ENCODE results near the gene AOPEP.
A peak's percentile ranks its signal among the peaks of the same experiment; 100 is the strongest.

The AOPEP gene

DNA sequence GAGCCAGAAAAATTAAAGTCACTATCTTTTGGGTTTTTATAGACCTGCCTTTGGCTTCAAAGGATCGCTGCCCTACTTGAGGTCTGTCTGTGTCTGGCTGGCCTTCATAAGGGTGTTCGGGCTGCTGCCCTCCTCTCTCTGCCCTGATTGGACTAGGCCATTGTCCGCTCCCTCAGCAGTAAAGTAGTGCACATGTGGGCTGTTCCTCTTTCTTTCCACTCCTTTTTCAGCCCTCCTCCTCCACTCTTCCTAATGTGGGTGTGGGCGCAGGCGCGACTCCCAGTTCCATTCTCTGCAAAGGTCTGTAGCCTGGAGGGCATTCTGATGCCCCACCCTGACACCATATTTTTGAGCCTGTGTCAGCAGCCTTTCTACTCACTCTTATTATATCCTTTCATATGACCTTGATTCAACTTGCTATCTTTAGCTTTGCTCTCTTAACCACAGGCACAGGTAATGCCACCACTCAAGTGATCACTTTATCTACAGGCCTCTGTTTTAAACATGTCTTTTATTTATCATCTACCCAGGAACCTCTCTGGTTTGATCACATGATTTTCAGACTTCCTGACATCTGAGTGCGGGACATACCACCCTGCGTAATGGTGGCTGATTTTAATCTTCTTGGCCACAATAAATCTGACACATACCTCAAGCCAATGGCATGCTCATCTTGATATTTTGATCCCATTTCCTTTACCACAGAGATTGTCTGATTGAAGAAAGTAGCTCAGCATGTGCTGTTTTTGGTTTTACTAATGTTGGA lies 144.5 kb downstream of the AOPEP start:
- DNase-seq (ENCODE audit: low read depth in 3 of 3): no peak

DNA sequence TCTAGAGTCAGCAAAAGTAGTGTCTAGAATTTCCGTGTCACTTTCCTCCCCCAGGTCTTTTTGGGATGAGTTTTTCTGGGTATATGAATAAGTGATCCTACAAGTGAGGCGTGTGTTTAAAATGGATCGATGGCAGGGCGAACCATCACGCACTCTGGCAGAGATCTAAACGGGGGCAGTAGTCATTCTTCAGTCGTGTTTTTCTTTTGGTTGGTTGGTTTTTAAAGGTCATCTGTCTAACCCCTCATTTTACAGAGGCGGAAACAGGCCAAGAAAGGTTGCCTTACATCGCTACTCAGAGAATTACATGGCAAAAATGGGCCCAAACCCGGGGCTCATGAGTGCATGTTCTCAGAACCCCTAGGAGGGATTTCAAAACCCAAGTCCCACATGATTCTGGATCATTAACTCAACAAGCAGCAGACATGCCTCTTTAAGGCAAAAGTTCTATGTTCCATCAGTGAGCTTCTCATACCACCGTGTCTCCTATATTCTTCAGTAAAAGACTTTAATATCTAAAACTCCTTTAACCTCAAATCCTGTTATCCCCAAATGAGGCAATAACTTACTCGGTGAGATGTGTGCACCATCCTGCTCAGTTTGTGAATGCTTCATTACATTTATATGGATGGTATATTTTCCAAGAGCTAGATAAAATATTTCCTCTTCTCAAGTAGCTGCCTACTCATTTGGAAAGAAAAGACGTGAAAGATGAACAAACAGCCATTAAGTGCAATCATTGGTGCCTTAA lies 145.8 kb downstream of the AOPEP start:
- DNase-seq (ENCODE audit: low read depth in 3 of 3): no peak

- no peak for DNase-seq (ENCODE audit: low read depth in 3 of 3)
Measured at GRCh38 chr9:94872891-94873511, 146.5 kb downstream of the AOPEP start.

DNA sequence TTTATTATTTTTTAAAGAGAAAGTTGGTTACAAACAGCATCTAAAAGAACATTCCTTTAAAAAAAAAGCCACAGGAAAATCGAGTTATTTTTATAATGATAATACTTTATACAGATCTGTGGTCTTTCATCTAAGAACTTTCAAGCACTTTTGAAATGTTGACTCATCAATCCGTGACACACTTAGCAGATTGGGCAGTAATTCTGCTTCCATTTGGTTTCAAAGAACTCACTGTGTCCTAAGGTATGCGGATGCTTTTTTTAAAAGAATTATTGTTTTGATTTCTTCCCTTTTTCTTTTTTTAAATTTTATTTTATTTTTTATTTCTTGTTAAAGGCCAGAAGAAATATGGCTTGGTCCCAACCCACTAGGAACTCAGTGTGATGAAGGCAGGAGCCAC lies 147.8 kb downstream of the AOPEP start:
- no peak for DNase-seq (ENCODE audit: low read depth in 3 of 3)

GRCh38 chr9:94875300-94876020 lies 149.0 kb downstream of the AOPEP start:
- no peak for DNase-seq (ENCODE audit: low read depth in 3 of 3)

DNA sequence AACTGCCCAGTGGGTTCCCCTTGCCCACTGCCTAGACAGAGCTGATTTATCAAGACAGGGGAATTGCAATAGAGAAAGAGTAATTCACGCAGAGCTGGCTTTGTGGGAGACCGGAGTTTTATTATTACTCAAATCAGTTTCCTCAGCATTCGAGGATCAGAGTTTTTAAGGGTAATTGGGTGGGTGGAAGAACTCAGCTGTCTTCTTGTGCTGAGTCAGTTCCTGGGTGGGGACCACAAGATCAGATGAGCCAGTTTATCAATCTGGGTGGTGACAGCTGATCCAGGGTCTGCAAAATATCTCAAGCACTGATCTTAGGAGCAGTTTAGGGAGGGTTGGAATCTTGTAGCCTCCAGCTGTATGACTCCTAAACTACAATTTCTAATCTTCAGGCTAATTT lies 152.3 kb downstream of the AOPEP start:
- DNase-seq (ENCODE audit: low read depth in 3 of 3): peak in 1 of 3 experiments; percentile 10

- no peak for DNase-seq (ENCODE audit: low read depth in 3 of 3)
Measured at GRCh38 chr9:94879230-94879629, 152.7 kb downstream of the AOPEP start.

- no peak for DNase-seq (ENCODE audit: low read depth in 3 of 3)
Measured at GRCh38 chr9:94881023-94881422, 154.5 kb downstream of the AOPEP start.

GRCh38 chr9:94881454-94881853 lies 155.0 kb downstream of the AOPEP start:
- no peak for DNase-seq (ENCODE audit: low read depth in 3 of 3)

- no peak for DNase-seq (ENCODE audit: low read depth in 3 of 3)
Measured at GRCh38 chr9:94881940-94882339, 155.4 kb downstream of the AOPEP start.

GRCh38 chr9:94882966-94883641 lies 156.6 kb downstream of the AOPEP start:
- no peak for DNase-seq (ENCODE audit: low read depth in 3 of 3)

DNA sequence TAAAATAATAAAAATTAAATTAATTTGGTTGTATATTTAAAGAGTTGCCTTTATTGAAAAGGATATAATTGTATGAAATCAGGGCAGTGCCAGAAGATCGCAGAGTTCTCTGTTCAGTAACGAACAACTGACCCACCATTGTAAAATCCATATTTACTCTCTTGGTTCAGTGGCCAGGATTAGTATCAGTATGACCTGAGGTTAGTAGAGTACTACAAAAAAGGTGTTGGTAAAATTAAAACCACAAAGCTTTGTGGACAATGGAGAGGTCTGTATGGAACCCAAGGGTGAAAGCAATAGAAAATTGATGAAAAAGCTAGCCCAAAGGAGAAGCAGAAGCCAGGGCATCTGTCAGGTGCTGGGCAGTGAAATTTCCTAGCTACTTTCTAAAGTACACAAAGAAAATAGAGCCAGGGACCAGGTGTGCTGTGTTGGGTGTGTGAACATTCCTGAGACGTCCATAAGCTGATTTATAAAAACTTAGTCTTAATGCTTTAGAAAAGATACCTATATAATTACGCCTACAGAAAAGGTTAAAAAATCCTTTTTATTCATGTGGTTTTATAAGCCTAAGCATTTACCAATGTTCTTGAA lies 159.5 kb downstream of the AOPEP start:
- DNase-seq (ENCODE audit: low read depth in 3 of 3): no peak

GRCh38 chr9:94887721-94888120 lies 161.2 kb downstream of the AOPEP start:
- DNase-seq (ENCODE audit: low read depth in 3 of 3): no peak

DNA sequence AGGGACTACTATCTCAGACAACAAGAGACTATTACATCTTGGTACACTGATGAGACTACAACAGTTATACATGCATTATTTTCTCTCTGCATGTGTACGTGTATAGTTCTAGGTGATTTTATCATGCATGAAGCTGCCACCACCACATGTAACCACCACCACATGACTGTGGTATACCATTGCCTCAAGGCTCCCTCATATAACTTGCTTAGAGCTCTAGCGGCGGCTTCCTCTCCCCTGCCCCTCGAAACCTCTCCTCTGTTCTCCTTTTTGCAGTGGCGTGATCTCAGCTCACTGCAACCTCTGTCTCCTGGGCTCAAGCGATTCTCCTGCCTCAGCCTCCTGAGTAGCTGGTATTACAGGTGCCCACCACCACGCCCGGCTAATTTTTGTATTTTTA lies 162.3 kb downstream of the AOPEP start:
- no peak for DNase-seq (ENCODE audit: low read depth in 3 of 3)

DNA sequence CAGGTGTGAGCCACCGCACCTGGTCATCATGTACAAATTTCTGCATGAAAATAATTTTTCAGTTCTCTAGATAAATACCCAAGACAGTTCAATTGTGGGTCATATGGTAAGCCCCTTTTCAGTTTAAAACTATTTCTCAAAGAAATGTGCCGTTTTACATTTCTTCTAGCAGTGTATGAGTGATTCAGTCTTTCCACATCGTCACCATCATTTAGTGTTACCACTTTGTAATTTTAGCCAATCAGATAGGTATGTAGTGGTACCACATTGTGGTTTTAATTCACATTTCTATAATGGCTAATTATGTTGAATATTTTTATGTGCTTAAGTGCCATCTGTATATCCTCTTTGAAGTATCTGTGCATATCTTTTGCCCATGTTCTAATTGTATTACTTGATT lies 163.1 kb downstream of the AOPEP start:
- DNase-seq (ENCODE audit: low read depth in 3 of 3): no peak

DNA sequence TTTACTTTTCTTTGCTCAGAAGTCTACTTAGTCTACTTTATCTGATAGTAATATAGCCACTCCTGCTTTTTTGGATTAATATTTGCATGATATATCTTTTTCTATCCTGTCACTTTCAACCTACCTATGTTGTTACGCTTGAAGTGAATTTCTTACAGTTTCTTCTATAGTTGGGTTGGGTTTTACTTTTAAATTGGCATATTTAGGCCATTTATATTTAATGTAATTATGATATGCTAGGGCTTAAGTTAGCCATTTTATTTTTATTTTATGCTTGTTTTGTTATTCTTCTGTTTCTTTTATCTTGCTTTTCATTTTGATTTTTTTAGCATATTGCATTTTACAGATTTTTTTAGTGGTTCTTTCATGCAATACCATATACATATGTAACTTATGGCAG lies 164.7 kb downstream of the AOPEP start:
- no peak for DNase-seq (ENCODE audit: low read depth in 3 of 3)

GRCh38 chr9:94892675-94893074 lies 166.2 kb downstream of the AOPEP start:
- no peak for DNase-seq (ENCODE audit: low read depth in 3 of 3)

DNA sequence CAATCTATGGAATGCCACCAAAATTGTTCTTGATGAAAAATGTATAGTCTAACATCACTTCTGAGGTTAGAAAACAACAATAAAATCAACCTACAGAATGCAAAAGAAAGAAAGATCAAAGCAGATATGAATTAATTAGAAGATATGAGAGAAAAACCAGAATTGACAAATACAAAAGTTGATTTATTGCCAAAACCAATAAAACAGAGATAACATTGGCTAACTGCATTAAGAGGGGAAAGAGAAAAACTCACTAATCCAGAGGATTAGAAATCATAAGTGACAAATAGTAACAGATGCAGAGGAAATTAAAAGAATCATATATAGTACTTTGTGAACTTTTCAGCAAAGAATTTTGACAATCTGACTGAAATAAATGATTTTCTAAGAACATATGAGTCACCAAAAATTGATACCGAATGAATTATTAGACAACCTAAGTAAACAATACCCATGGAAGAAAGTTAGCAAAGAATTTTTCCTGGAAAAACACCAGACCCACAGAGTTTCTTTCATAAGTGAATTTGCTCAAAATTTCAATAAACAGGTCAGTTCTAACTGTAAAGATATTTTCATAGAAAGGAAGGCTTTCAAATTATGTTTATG lies 167.7 kb downstream of the AOPEP start:
- DNase-seq (ENCODE audit: low read depth in 3 of 3): no peak

DNA sequence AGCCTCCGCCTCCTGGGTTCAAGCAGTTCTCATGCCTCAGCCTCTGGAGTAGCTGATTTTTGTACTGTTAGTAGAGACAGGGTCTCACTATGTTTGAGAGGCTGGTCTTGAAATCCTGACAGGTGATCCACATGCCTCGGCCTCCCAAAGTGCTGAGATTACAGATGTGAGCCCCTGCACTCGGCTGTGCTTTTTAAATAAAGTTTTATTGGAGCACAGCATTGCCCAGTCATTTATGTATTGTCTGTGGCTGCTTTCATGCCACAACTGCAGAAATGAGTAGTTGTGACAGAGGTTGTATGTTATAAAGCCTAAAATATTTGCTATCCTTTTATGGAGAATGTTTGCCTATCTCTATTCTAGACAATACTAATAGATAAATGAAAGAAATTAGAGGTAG lies 169.2 kb downstream of the AOPEP start:
- no peak for DNase-seq (ENCODE audit: low read depth in 3 of 3)

- no peak for DNase-seq (ENCODE audit: low read depth in 3 of 3)
Measured at GRCh38 chr9:94896512-94896911, 170.0 kb downstream of the AOPEP start.

Measured in stimulated activated CD4-positive, alpha-beta T cell treated with anti-CD3 and anti-CD28 coated beads, TNF-alpha, amount 100 ng/mL, for 24 hours (primary cell).